CD14-positive monocyte (primary cell): Measurements from ENCODE around the gene PUM1. TPM values are rescaled to one million over a fixed set of nuclear protein-coding genes. Genes with fewer than 3 reads are reported as not detected.
A peak's percentile ranks its signal among the peaks of the same experiment; 100 is the strongest.

Source experiments
- DNase-seq, 3 donors: peaks; one replicate each; pipeline ENCODE4 v3.0.0-alpha.2; 2011 to 2022
- H2AFZ ChIP-seq: 2 replicates; pipeline ENCODE4 v1.6.0; 2012; ENCODE audit warnings: mild to moderate bottlenecking, low read depth, low read length, inconsistent platforms; ENCODE audit not compliant: insufficient read depth, poor library complexity, severe bottlenecking
- H3K27ac ChIP-seq, 2 donors: 1 replicate in 1 of 2; 2 replicates in 1 of 2; pipeline ENCODE4 v1.5.1; 2012 to 2013; ENCODE audit warnings: low read length in 2 of 2, control low read depth in 1 of 2, inconsistent platforms in 1 of 2, low read depth in 1 of 2, mild to moderate bottlenecking in 1 of 2
- H3K27me3 ChIP-seq, 2 donors: one replicate each; pipeline versions ENCODE4 v1.6.0 to v1.6.1; 2011 to 2013; ENCODE audit warnings: low read length in 2 of 2; ENCODE audit not compliant: control insufficient read depth in 2 of 2, insufficient read depth in 2 of 2
- H3K36me3 ChIP-seq, 2 donors: replicated peaks in 1 of 2; 1 replicate in 1 of 2; 2 replicates in 1 of 2; pipeline versions ENCODE4 v1.5.1 to v1.6.1; 2012 to 2013; ENCODE audit warnings: low read length in 2 of 2, control low read depth in 1 of 2, inconsistent platforms in 1 of 2, mild to moderate bottlenecking in 1 of 2; ENCODE audit not compliant: insufficient read depth in 2 of 2, control insufficient read depth in 1 of 2
- H3K4me1 ChIP-seq, 2 donors: 1 replicate in 1 of 2; 2 replicates in 1 of 2; pipeline versions ENCODE4 v1.5.1 to v1.6.1; 2012 to 2013; ENCODE audit warnings: low read length in 2 of 2, control low read depth in 1 of 2, inconsistent platforms in 1 of 2, mild to moderate bottlenecking in 1 of 2, moderate library complexity in 1 of 2; ENCODE audit not compliant: insufficient read depth in 2 of 2, control insufficient read depth in 1 of 2
- H3K4me2 ChIP-seq: replicated peaks from 2 replicates; pipeline ENCODE3; 2012; ENCODE audit warnings: low read length, moderate library complexity, mild to moderate bottlenecking; ENCODE audit not compliant: poor library complexity, severe bottlenecking; ENCODE audit errors: extremely low read depth
- H3K4me3 ChIP-seq, 3 experiments: fragments of 200-600 bp in 1 of 3; sonication (generic) in 1 of 3; replicated peaks in 1 of 3; 1 replicate in 2 of 3; 2 replicates in 1 of 3; pipeline ENCODE4 v1.5.1; 2011 to 2013; ENCODE audit warnings: low read length in 3 of 3, mild to moderate bottlenecking in 3 of 3, control low read depth in 2 of 3, low read depth in 2 of 3, inconsistent platforms in 1 of 3, moderate library complexity in 1 of 3
- H3K79me2 ChIP-seq: 2 replicates; pipeline ENCODE4 v1.6.0; 2012; ENCODE audit warnings: mild to moderate bottlenecking, control low read depth, inconsistent platforms, low read length, moderate library complexity; ENCODE audit not compliant: insufficient read depth
- H3K9ac ChIP-seq: 2 replicates; pipeline ENCODE4 v1.6.0; 2017; ENCODE audit warnings: low read length, mild to moderate bottlenecking; ENCODE audit not compliant: insufficient read depth, poor library complexity, severe bottlenecking
- H3K9me3 ChIP-seq, 2 donors: replicated peaks in 1 of 2; 1 replicate in 1 of 2; 2 replicates in 1 of 2; pipeline versions ENCODE4 v1.5.1 to v1.6.1; 2012 to 2013; ENCODE audit warnings: low read length in 2 of 2, control low read depth in 1 of 2; ENCODE audit not compliant: control insufficient read depth in 1 of 2, insufficient read depth in 1 of 2
- H4K20me1 ChIP-seq: 2 replicates; pipeline ENCODE4 v1.6.0; 2012; ENCODE audit warnings: mild to moderate bottlenecking, low read length, control low read depth, moderate library complexity; ENCODE audit not compliant: insufficient read depth
- H3K27ac Mint-ChIP-seq, 7 donors: one replicate each; pipeline ENCODE4 v1.8.0; 2020; ENCODE audit warnings: mild to moderate bottlenecking in 7 of 7, mixed read lengths in 7 of 7, moderate library complexity in 6 of 7, inconsistent platforms in 2 of 7
- H3K27me3 Mint-ChIP-seq, 3 donors: one replicate each; pipeline ENCODE4 v1.8.0; 2021 to 2022; ENCODE audit warnings: low read depth in 3 of 3, mild to moderate bottlenecking in 3 of 3, mixed read lengths in 3 of 3, moderate library complexity in 3 of 3, inconsistent platforms in 1 of 3
- H3K36me3 Mint-ChIP-seq, 2 donors: one replicate each; pipeline ENCODE4 v1.8.0; 2020; ENCODE audit warnings: mixed read lengths in 2 of 2, inconsistent platforms in 1 of 2, mild to moderate bottlenecking in 1 of 2
- H3K4me1 Mint-ChIP-seq: one replicate; pipeline ENCODE4 v1.8.0; 2020; ENCODE audit warnings: mild to moderate bottlenecking, mixed read lengths
- H3K4me3 Mint-ChIP-seq, 2 donors: one replicate each; pipeline ENCODE4 v1.8.0; 2020; ENCODE audit warnings: mild to moderate bottlenecking in 2 of 2, mixed read lengths in 2 of 2, moderate library complexity in 1 of 2
- H3K9me3 Mint-ChIP-seq, 7 donors: one replicate each; pipeline ENCODE4 v1.8.0; 2020 to 2022; ENCODE audit warnings: mixed read lengths in 7 of 7, mild to moderate bottlenecking in 6 of 7, moderate library complexity in 6 of 7, inconsistent platforms in 2 of 7
- CTCF ChIP-seq: fragments of 200-600 bp; IDR thresholded peaks from one replicate; pipeline ENCODE4 v1.8.0; 2022; ENCODE audit warnings: antibody characterized with exemption, mild to moderate bottlenecking
- WGBS: methylation state at CpG from one replicate; pipeline ENCODE4 v1.1.5; 2013; ENCODE audit warnings: missing lambda C conversion rate; ENCODE audit not compliant: insufficient coverage; 5-methylcytosine and 5-hydroxymethylcytosine counted together
- intact Hi-C, 2 donors: fragments of 100-400 bp; cut with micrococcal nuclease; formaldehyde crosslinking; loops; one replicate each; pipeline versions ENCODE4 v1.15.0 to v1.15.1; 2023
- polyA plus RNA-seq, 3 donors: library from polyadenylated mRNA; depleted of rRNA in 1 of 3; unstranded in 2 of 3; stranded (reverse) in 1 of 3; fragments of 300-500 nt in 2 of 3; fragments of >200 nt in 1 of 3; fragmentation: Illumina TruSeq in 2 of 3; gene quantifications; 1 replicate in 2 of 3; 2 replicates in 1 of 3; pipeline ENCODE4 v1.2.3, GENCODE V29; 2012 to 2021

PUM1 gene
- polyA plus RNA-seq, 3 donors, result 55.0 to 86.1 (median 62.4) TPM

DNA sequence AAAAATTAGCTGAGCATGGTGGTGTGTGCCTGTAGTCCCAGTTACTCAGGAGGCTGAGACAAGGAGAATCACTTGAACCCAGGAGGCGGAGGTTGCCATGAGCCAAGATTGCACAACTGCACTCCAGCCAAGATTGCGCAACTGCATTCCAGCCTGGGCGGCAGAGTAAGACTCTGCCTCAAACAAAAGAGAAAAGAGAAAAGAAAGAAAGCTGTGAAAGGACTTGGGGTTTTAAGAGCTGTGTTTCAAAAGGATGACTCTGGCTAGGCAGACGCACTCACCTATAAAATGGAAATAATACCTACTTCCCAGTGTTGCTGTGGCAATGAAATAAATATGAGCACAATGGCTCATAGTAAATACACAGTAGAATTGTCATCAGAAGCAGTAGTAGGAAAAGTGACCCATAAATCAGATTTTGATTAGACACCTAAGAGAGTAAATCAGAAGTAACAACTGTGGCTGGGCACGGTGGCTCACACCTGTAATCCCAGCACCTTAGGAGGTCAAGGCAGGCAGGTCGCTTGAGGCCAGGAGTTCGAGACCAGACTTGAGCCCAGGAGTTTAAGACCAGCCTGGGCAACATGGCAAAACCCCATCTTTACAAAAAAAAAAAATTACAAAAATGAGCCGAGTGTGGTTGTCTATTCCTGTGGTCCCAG is 45.9 kb upstream of the PUM1 start:
- H3K9ac ChIP-seq, result no peak overlapping the region
- Mint-ChIP-seq H3K27me3 (peaks cover 4 to 9% (median 7%) of the 10 kb centered on the region in 3 donors), H3K36me3 (no peaks in the 10 kb centered on the region), H3K9me3 (peaks cover 0 to 7% (median 0%) of the 10 kb centered on the region in 7 donors), H3K4me3 (peak overlapping the region in 1 of 2 donors; percentile 73), H3K4me1 (peaks cover 58% of the 10 kb centered on the region), H3K27ac (peak overlapping the region in 6 of 7 donors; percentile 1 to 69 (median 53))
- DNase-seq, result peak; percentile 24 to 44 (median 43)
- H2AFZ ChIP-seq, result no peak overlapping the region
- no peaks in the 10 kb centered on the region for H3K9me3 ChIP-seq
- peak overlapping the region in 1 of 3 experiments; percentile 15 for H3K4me3 ChIP-seq
- no peaks in the 10 kb centered on the region for H3K36me3 ChIP-seq
- TF ChIP-seq CTCF, result no peak
- H3K27me3 ChIP-seq, result no peaks in the 10 kb centered on the region
- peaks cover 54 to 57% of the 10 kb centered on the region in 2 donors for H3K4me1 ChIP-seq
- no peaks in the 10 kb centered on the region for H4K20me1 ChIP-seq
- H3K4me2 ChIP-seq, result peak overlapping the region; percentile 30
- H3K79me2 ChIP-seq, result no peaks in the 10 kb centered on the region
- WGBS, result 0% methylated on average over 1 of the region's 8 CpGs
- intact Hi-C loops, result no loop called here
- H3K27ac ChIP-seq, result peak overlapping the region in 1 of 2 donors; percentile 37

- H3K4me3 ChIP-seq, result peak overlapping the region in 1 of 3 experiments; percentile 15
- H3K27ac ChIP-seq, result peak overlapping the region in 1 of 2 donors; percentile 24
- Mint-ChIP-seq H3K27ac (peak overlapping the region in 6 of 7 donors; percentile 0 to 94 (median 50)), H3K27me3 (peaks cover 3 to 9% (median 6%) of the 10 kb centered on the region in 3 donors), H3K9me3 (peaks cover 0 to 7% (median 0%) of the 10 kb centered on the region in 7 donors), H3K4me3 (peak overlapping the region in 1 of 2 donors; percentile 73), H3K4me1 (peaks cover 58% of the 10 kb centered on the region), H3K36me3 (no peaks in the 10 kb centered on the region)
- H2AFZ ChIP-seq, result no peak overlapping the region
- H3K79me2 ChIP-seq, result no peaks in the 10 kb centered on the region
- no peak for DNase-seq
- H3K36me3 ChIP-seq, result no peaks in the 10 kb centered on the region
- no peak overlapping the region for H3K4me2 ChIP-seq
- no peak for TF ChIP-seq CTCF
- H3K4me1 ChIP-seq, result peaks cover 54 to 58% of the 10 kb centered on the region in 2 donors
- H4K20me1 ChIP-seq, result no peaks in the 10 kb centered on the region
- intact Hi-C loops, result no loop called here
- no peaks in the 10 kb centered on the region for H3K27me3 ChIP-seq
- H3K9ac ChIP-seq, result no peak overlapping the region
- no peaks in the 10 kb centered on the region for H3K9me3 ChIP-seq
- WGBS, result 80% methylated on average over 4 of the region's 7 CpGs
Observed at GRCh38 chr1:31110846-31111245, 45.3 kb upstream of the PUM1 start.
